K562 (cell line): ENCODE measurements around the gene NOL4L. TPM values are rescaled to one million over a fixed set of nuclear protein-coding genes. Genes with fewer than 3 reads are reported as not detected.

Experiments used
- ATF4 ChIP-seq: fragments of 450-650 bp; formaldehyde crosslinking; IDR thresholded peaks from 2 replicates; pipeline ENCODE4 v1.4.0; 2022; ENCODE audit warnings: mild to moderate bottlenecking, moderate library complexity
- BACH1 ChIP-seq: fragments of 200-800 bp; sonication (Bioruptor generic); IDR thresholded peaks from 2 replicates; pipeline ENCODE4 v1.6.1; 2016; ENCODE audit warnings: missing genetic modification characterization, missing compliant biosample characterization
- CCNT2 ChIP-seq: IDR thresholded peaks from 2 replicates; pipeline ENCODE4 v1.6.1; 2011; ENCODE audit warnings: borderline replicate concordance, low read depth, mild to moderate bottlenecking, moderate library complexity, mixed read lengths, low read length; ENCODE audit not compliant: insufficient read length; ENCODE audit errors: extremely low read depth
- DMBX1 ChIP-seq: fragments of 250-450 bp; sonication (Bioruptor Pico); IDR thresholded peaks from 2 replicates; pipeline ENCODE4 v1.8.0; 2022; ENCODE audit warnings: inconsistent platforms, mild to moderate bottlenecking, moderate library complexity, borderline replicate concordance
- EGR1 ChIP-seq: fragments of 450-650 bp; conservative IDR thresholded peaks from 2 replicates; pipeline ENCODE4 v1.6.1; 2017; ENCODE audit warnings: mild to moderate bottlenecking
- ELK1 ChIP-seq: sonication (generic); formaldehyde crosslinking; IDR thresholded peaks from 2 replicates; pipeline ENCODE4 v1.8.1; 2022; ENCODE audit warnings: missing genetic modification reagents
- FOXP4 ChIP-seq: sonication (generic); formaldehyde crosslinking; IDR thresholded peaks from 2 replicates; pipeline ENCODE4 v1.8.0; 2022; ENCODE audit warnings: mild to moderate bottlenecking, missing genetic modification reagents, borderline replicate concordance
- MITF ChIP-seq: IDR thresholded peaks from 2 replicates; pipeline ENCODE4 v1.6.1; 2014; ENCODE audit warnings: antibody characterized with exemption
- RBM34 ChIP-seq: fragments of 200-400 bp; formaldehyde crosslinking; IDR thresholded peaks from 2 replicates; pipeline ENCODE4 v1.6.1; 2018; ENCODE audit warnings: low read length, borderline replicate concordance; ENCODE audit not compliant: insufficient read depth
- RBM39 ChIP-seq: fragments of 200-400 bp; formaldehyde crosslinking; optimal IDR thresholded peaks from 2 replicates; pipeline ENCODE3; 2018; ENCODE audit warnings: low read depth, low read length
- SAP30 ChIP-seq: fragments of 200-600 bp; sonication (generic); IDR thresholded peaks from 2 replicates; pipeline ENCODE4 v1.6.1; 2012; ENCODE audit warnings: borderline replicate concordance, low read depth, mild to moderate bottlenecking, moderate library complexity, low read length, control low read depth, inconsistent platforms; ENCODE audit not compliant: insufficient read depth, poor library complexity, severe bottlenecking
- SMARCE1 ChIP-seq: fragments of 450-650 bp; IDR thresholded peaks from 2 replicates; pipeline ENCODE4 v1.7.1; 2016; ENCODE audit warnings: mild to moderate bottlenecking
- THRA ChIP-seq: fragments of 450-650 bp; IDR thresholded peaks from 2 replicates; pipeline ENCODE4 v1.6.1; 2017; ENCODE audit warnings: mild to moderate bottlenecking, moderate library complexity
- ZBED1 ChIP-seq: IDR thresholded peaks from 2 replicates; pipeline ENCODE4 v1.6.1; 2014
- ZBTB34 ChIP-seq: fragments of 250-450 bp; sonication (Bioruptor Pico); IDR thresholded peaks from 2 replicates; pipeline ENCODE4 v1.8.0; 2021; ENCODE audit warnings: mild to moderate bottlenecking, moderate library complexity
- ZNF175 ChIP-seq: fragments of 200-800 bp; sonication (Bioruptor generic); IDR thresholded peaks from 2 replicates; pipeline ENCODE4 v1.6.1; 2016; ENCODE audit warnings: low read depth, mild to moderate bottlenecking, missing genetic modification characterization, missing compliant biosample characterization
- ZNF280B ChIP-seq: fragments of 250-450 bp; sonication (Bioruptor Pico); IDR thresholded peaks from 2 replicates; pipeline ENCODE4 v1.5.1; 2021; ENCODE audit warnings: mild to moderate bottlenecking
- polyA plus RNA-seq, 8 experiments: library from polyadenylated mRNA; depleted of rRNA in 4 of 8; stranded (reverse) in 5 of 8; unstranded in 3 of 8; fragments of >200 nt; fragmentation: Nextera tagmentation in 2 of 8; fragmentation: Illumina TruSeq in 1 of 8; extraction: Ambion mirVana in 2 of 8; extraction: Trizol in 1 of 8; gene quantifications; 2 replicates each; pipeline versions ENCODE4 v1.2.1 to v1.2.3, GENCODE V29; 2011 to 2014; ENCODE audit warnings: inconsistent platforms in 1 of 8, missing spikeins in 1 of 8
- total RNA-seq, 7 experiments: library from RNA; depleted of rRNA in 6 of 7; stranded (reverse); fragments of >200 nt in 6 of 7; fragmentation: Illumina TruSeq in 2 of 7; extraction: Trizol in 2 of 7; gene quantifications; 2 replicates each; pipeline versions ENCODE4 v1.2.1 to v1.2.3, GENCODE V29; 2011 to 2021; ENCODE audit warnings: low replicate concordance in 1 of 7

NOL4L gene
- total and polyA plus RNA-seq, 9 of the 15 experiments (the other 6 are each of a cell fraction or from before 2014, with no cell fraction given): 5.1 to 36.2 (median 13.6) TPM

- TF ChIP-seq SAP30 (no peak), RBM34 (no peak), THRA (no peak), ZNF280B (CRISPR knock-in tag) (no peak), MITF (no peak), CCNT2 (no peak), SMARCE1 (peak; percentile 67), ZNF175 (peak; percentile 90), ZBED1 (no peak), EGR1 (no peak), ELK1 (CRISPR knock-in tag) (no peak), ATF4 (CRISPR knock-in tag) (peak; percentile 94), RBM39 (no peak), DMBX1 (CRISPR knock-in tag) (peak; percentile 95), FOXP4 (CRISPR knock-in tag) (no peak), ZBTB34 (CRISPR knock-in tag) (no peak), BACH1 (tag) (no peak)
These were observed 187.5 kb downstream of the NOL4L start (continued) for GRCh38 chr20:32397567-32398084.
